ENCODE results near the gene PIRT.

PIRT gene

DNA sequence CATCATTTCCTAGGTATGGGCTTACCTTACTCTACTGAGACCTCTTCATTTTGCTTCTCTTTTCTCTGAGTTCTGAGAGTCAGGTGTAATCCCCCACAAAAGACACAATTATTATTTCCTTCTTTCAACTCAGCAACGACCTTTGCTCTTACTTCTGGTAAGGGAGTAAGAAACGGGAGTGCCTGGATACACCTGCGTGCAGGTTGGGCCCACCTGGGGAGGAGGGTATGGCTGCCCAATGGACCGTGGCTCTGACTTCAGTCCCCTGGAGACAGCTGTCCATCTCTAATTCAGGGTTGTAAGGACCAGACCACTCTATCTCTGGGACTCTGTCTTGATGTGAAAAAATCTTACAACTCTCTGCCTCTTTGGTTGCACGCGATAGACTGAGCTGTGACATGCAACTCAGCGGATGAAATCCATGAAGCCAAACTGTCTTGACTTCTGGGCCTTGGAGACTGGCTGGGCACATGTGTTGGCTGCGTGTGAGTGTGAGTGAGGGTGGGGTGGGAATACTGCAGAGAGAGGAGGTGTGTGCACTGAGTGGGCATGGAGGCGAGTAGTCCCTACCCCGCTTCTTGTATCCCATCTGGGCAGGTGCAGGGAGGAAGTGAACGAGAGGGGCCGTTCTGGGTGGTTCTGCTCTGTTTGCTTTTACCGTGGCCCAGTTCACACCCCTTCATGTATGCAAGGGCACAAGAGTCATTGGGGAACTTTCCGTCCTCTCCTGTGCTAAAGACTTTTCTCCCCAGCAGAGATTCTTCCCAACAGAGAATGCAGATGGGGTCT is 35.2 kb downstream of the PIRT start:
- Histone ChIP-seq H3K36me3 (replicated peaks) (no peaks in the 10 kb centered on the region), H3K4me3 (ENCODE audit: low read depth, low read length) (no peak overlapping the region), H3K27me3 (replicated peaks) (no peaks in the 10 kb centered on the region), H3K27ac (no peak overlapping the region)
- TF ChIP-seq, protein P1, sequence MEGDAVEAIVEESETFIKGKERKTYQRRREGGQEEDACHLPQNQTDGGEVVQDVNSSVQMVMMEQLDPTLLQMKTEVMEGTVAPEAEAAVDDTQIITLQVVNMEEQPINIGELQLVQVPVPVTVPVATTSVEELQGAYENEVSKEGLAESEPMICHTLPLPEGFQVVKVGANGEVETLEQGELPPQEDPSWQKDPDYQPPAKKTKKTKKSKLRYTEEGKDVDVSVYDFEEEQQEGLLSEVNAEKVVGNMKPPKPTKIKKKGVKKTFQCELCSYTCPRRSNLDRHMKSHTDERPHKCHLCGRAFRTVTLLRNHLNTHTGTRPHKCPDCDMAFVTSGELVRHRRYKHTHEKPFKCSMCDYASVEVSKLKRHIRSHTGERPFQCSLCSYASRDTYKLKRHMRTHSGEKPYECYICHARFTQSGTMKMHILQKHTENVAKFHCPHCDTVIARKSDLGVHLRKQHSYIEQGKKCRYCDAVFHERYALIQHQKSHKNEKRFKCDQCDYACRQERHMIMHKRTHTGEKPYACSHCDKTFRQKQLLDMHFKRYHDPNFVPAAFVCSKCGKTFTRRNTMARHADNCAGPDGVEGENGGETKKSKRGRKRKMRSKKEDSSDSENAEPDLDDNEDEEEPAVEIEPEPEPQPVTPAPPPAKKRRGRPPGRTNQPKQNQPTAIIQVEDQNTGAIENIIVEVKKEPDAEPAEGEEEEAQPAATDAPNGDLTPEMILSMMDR (IDR thresholded peaks at IDR 0.05; ENCODE audit: low read depth, low read length, missing control alignments) = no peak
- in situ Hi-C loops (cut with HindIII; ENCODE audit: low pct_ligation_motif_present, low sequenced_read_pairs) = no loop called here
- no peak for DNase-seq

DNA sequence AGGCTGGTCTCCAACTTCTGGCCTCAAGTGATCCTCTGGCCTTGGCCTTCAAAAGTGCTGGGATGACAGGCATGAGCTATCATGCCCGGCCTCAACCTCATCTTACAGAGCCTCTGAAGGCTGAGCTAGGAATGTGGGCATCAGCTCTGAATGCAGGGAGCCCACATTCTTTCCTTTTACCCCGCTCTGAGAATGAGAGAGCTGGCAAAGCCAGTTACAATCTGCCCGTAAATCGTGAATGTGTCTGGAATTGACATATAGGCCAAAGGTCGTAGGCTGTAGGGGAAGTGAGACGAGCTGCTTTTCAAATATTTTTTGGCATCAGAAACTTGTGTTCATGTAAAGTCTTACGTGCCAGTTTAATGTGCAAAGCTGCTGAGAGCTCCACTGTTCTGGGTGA is 38.5 kb downstream of the PIRT start:
- Histone ChIP-seq H3K4me3 (ENCODE audit: low read depth, low read length) (no peak overlapping the region), H3K27me3 (replicated peaks) (no peaks in the 10 kb centered on the region), H3K27ac (no peak overlapping the region), H3K36me3 (replicated peaks) (no peaks in the 10 kb centered on the region)
- DNase-seq = no peak
- TF ChIP-seq, protein P1 (IDR thresholded peaks at IDR 0.05; ENCODE audit: low read depth, low read length, missing control alignments) = no peak
- in situ Hi-C loops (cut with HindIII; ENCODE audit: low pct_ligation_motif_present, low sequenced_read_pairs) = no loop called here

DNA sequence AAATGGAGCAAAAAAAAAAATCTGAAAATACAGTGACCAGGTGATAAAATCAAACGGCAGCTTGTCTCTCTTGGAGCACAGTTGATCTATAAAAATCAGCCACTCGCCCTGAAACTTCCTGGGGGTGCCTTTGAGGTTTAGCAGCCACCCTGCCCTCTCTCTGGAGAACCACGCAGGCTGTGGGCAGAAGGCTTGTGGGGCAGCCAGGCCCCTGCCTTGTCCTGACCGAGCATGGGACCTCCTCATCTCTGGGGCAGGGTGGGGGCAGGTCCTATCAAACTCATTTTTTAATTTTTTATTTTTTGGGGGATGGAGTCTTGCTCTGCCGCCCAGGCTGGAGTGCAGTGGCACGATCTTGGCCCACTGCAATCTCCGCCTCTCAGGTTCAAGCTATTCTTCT is 39.0 kb downstream of the PIRT start:
- TF ChIP-seq, protein P1 (IDR thresholded peaks at IDR 0.05; ENCODE audit: low read depth, low read length, missing control alignments) = no peak
- Histone ChIP-seq H3K27ac (no peak overlapping the region), H3K4me3 (ENCODE audit: low read depth, low read length) (no peak overlapping the region), H3K36me3 (replicated peaks) (no peaks in the 10 kb centered on the region), H3K27me3 (replicated peaks) (no peaks in the 10 kb centered on the region)
- DNase-seq = no peak
- in situ Hi-C loops (cut with HindIII; ENCODE audit: low pct_ligation_motif_present, low sequenced_read_pairs) = no loop called here

DNA sequence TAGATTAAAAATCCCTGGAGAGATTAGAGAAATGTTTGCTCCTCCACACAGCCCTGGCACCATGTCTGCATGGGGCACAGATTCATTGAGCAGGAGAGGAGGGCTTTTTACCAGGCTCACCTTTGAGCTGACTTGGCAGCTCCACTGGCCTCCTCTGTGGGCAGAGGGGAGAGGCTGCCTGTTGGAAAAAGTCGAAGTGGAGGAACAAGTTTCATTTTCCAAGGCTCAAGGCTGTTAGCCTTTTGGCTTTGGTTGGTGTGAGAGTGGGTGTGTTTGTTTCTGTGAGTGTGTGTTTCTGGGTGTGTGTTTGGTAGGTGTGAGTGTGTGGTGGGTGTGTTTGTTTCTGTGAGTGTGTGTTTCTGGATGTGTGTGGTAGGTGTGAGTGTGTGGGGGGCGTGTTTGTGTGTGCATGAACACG is 39.5 kb downstream of the PIRT start:
- no peaks in the 10 kb centered on the region for H3K36me3 ChIP-seq (replicated peaks)
- H3K4me3 ChIP-seq (ENCODE audit: low read depth, low read length) = no peak overlapping the region
- TF ChIP-seq, protein P1 (IDR thresholded peaks at IDR 0.05; ENCODE audit: low read depth, low read length, missing control alignments) = no peak
- no peak for DNase-seq
- no peak overlapping the region for H3K27ac ChIP-seq
- H3K27me3 ChIP-seq (replicated peaks) = no peaks in the 10 kb centered on the region
- in situ Hi-C loops (cut with HindIII; ENCODE audit: low pct_ligation_motif_present, low sequenced_read_pairs) = no loop called here

DNA sequence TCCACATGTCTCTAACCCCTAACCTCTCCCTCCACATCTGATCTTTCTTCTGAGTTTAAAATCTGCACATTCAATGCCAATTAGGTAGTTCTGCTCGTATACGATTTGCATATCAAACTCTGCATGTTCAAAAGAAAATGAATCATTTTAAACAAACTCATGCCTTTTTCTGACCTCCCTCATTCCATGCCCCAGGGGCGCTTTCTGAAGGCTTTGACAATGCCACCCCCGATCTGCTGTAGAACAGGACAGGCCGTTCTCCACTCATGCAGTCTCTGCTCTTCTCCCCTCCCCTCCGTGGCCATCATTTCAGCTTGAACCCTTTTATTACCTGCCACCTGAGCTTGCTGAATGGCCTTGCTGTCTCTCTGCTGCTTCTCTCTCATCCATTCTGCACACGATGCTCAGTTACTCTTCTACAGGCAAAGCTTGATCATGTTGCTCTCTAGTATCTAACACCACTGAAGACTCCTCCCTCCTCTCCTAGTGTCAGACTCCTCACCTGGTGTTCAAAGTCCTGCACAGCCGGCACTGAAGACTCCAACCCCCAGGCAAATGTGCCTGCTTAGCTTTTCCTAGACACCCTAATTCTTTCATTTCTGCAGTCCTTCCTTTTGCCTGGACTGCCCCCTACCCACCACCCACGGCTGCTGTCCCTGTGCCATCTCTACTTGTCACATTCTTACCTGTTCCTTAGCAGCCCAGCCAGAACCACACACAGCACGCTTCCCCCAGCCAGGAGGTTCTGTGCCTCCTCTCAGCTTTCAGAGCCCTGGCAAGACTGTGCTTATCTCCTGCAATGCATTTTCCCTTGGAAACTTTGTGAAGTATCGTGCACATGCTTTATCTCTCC is 40.2 kb downstream of the PIRT start:
- H3K36me3 ChIP-seq (replicated peaks) = no peaks in the 10 kb centered on the region
- H3K4me3 ChIP-seq (ENCODE audit: low read depth, low read length) = no peak overlapping the region
- TF ChIP-seq, protein P1 (IDR thresholded peaks at IDR 0.05; ENCODE audit: low read depth, low read length, missing control alignments) = no peak
- no peak overlapping the region for H3K27ac ChIP-seq
- DNase-seq = no peak
- no peaks in the 10 kb centered on the region for H3K27me3 ChIP-seq (replicated peaks)
- in situ Hi-C loops (cut with HindIII; ENCODE audit: low pct_ligation_motif_present, low sequenced_read_pairs) = no loop called here
